Measurements from ENCODE around the gene SRRM2. TPM values are rescaled to one million over a fixed set of nuclear protein-coding genes. Genes with fewer than 3 reads are reported as not detected.

Gene SRRM2
- total and polyA plus RNA-seq, 9 of the 15 experiments (the other 6 are each of a cell fraction or from before 2014, with no cell fraction given): 26.7 to 563 (median 81.1) TPM

DNA sequence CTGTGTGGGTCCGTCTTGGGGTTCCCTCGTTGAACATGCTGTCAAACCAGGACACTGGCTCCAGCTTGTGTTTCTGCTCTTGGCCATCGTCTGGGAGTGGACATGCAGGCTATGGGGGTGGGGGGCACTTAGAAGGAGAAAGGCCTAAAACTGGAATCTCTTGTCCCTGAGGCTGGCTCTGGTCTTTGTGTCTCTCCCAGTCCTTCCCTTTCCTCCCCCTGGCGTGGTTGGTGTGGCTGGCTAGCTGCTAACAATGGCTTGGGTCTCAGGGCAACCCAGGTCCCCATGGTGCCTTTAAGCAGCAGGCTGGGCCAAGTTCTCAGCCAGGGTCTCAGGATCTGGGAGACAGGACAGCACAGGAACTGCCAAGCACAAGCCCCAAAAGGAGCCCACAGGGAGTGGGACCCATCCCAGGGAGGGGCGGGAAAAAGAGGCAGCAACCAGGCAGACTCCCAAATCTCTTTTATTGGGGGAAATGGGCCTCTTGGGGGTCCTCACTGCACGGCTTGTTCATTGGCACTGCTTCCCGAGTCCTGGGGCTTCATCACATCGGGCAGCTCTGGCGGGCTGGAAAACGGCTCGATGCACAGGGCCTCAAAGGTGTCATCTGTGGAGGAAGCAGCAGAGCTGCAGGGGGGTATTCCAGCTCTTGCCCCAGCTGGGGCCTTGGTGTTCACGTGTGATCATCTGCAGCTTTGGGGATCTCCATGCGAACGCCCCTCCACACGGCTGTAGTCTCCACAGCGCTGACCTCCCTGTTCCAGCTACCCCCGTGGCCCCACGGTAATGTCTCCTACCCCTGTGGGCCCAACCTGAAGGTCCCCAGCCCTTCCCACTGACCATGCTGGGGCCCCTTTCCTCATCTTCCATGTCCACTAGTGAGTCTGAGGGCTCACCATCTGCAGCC, 19.3 kb downstream of the SRRM2 start (continued):
- TF ChIP-seq, protein P1, sequence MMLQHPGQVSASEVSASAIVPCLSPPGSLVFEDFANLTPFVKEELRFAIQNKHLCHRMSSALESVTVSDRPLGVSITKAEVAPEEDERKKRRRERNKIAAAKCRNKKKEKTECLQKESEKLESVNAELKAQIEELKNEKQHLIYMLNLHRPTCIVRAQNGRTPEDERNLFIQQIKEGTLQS (IDR thresholded peaks at IDR 0.05): no peak
- TF ChIP-seq, protein P1 (CRISPR knock-in tag; conservative IDR thresholded peaks at IDR 0.05): no peak
- TF ChIP-seq ZC3H8 (IDR thresholded peaks at IDR 0.05) (no peak), NFXL1 (CRISPR knock-in tag; IDR thresholded peaks at IDR 0.05) (no peak)

DNA sequence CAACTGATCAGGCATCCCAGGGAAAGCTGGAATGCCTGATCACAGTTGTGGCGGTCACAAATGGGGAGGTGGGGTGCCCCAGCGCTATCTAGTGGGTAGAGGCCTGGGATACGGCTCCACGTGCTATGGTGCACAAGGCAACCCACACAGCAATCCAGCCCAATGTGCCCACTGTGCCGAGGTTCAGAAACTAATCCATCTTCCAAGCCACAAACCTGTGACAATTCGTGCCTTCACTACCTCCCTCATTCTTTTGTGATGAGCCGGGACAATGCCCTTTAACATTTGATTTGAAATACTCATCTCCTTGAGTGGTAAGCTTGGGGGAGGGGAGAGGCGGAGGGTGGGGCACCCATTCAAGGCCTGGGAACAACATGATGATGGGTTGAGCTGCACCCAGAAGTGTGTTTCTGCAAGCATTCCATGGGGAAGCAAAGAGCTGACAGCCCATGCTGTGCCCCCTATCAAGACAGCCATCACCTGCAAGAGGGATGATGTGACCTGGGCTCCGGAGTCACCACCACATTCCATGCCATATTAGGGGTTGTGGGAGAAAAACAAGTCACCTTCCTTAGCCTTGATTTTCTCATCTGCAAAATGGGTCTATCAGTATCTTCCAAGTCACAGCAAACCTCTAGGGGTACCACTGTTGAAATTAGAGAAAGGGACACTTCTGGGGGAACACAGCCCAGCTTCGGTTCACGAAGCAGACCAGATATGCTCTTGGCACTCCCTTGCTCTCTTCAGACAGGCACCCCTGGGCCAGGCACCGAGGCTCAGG, 20.9 kb downstream of the SRRM2 start:
- Histone ChIP-seq H4K20me1 (replicated peaks; ENCODE audit: control insufficient read depth, insufficient read depth, low read length) (peaks cover 22% of the 10 kb centered on the region; the same call in 1 of the 2 replicates), H3K79me2 (ENCODE audit: control insufficient read depth, insufficient read depth, low read length) (peaks cover 43% of the 10 kb centered on the region), H3K36me3 (ENCODE audit: control insufficient read depth, insufficient read depth, low read length) (peaks cover 82% of the 10 kb centered on the region), H3K9me3 (replicated peaks; ENCODE audit: control insufficient read depth, insufficient read depth, low read depth, low read length) (no peaks in the 10 kb centered on the region), H3K9me1 (ENCODE audit: control insufficient read depth, insufficient read depth, low read length) (no peaks in the 10 kb centered on the region), H3K4me1 (replicated peaks in 1 of 2; ENCODE audit: control insufficient read depth in 2 of 2, insufficient read depth in 2 of 2, low read length in 2 of 2) (peaks cover 20 to 61% of the 10 kb centered on the region in 2 experiments; a peak in 4 of 5 replicates), H3K27ac (ENCODE audit: extremely low read depth, low read depth, low read length) (peak overlapping the region; percentile 54; the same call in 2 of the 3 replicates), H3K27me3 (ENCODE audit: control insufficient read depth in 2 of 2, insufficient read depth in 2 of 2, low read length in 2 of 2) (no peaks in the 10 kb centered on the region), H3K9ac (ENCODE audit: insufficient read depth in 1 of 2, low read depth in 2 of 2, low read length in 2 of 2) (no peak overlapping the region; a peak in 1 of 4 replicates), H3K4me2 (ENCODE audit: insufficient read depth, low read length) (no peak overlapping the region), H3K4me3 (no peak overlapping the region), H2AFZ (ENCODE audit: low read depth, low read length) (no peak overlapping the region)
- ChIA-PET CTCF (ENCODE audit: low intra/inter-chr PET ratio) (no interaction called here), POLR2A (interaction anchor here (0.6 to 2.3 kb wide), 4 partner anchors 8 to 500 kb away, joined by 3 to 8 read pairs (median 6); partner anchors contain the start of gene SRRM2)
- DNase-seq (ENCODE audit: extremely low read depth in 1 of 4, low spot score in 3 of 4) (no peak), ATAC-seq (no peak), FAIRE-seq (no peak)
- no peak for TF ChIP-seq BACH1 (tag; IDR thresholded peaks at IDR 0.05)
- peak in 1 of 2 experiments; percentile 38; a peak in 1 of 4 replicates for TF ChIP-seq RCOR1 (IDR thresholded peaks at IDR 0.05; ENCODE audit: borderline replicate concordance in 1 of 2, low read depth in 2 of 2, low read length in 2 of 2)
- peak; percentile 90 for TF ChIP-seq BCOR (IDR thresholded peaks at IDR 0.05)
- TF ChIP-seq ADNP (tag; IDR thresholded peaks at IDR 0.05): peak; percentile 92
- TF ChIP-seq POLR2AphosphoS5 (IDR thresholded peaks at IDR 0.05; ENCODE audit: control insufficient read depth, insufficient read depth, low read depth, low read length): 0 out of 2 replicates have a peak, but pooled peaks have one; percentile 2
- TF ChIP-seq KDM1A (IDR thresholded peaks at IDR 0.05): peak; percentile 59 to 81; a peak in 3 of 4 replicates
- TF ChIP-seq HDAC8 (tag; IDR thresholded peaks at IDR 0.05): no peak
- TF ChIP-seq HDAC2 (IDR thresholded peaks at IDR 0.05): peak; percentile 73; the same call in 1 of the 2 replicates
- peak; percentile 90 for TF ChIP-seq RBM25 (IDR thresholded peaks at IDR 0.05; ENCODE audit: low read depth, low read length, severe bottlenecking)
- 0 out of 2 replicates have a peak, but pooled peaks have one; percentile 57 for TF ChIP-seq SMARCA5 (IDR thresholded peaks at IDR 0.05)
- 0 out of 2 replicates have a peak, but pooled peaks have one; percentile 61 for TF ChIP-seq CBX1 (IDR thresholded peaks at IDR 0.05; ENCODE audit: low read depth)
- TF ChIP-seq, protein P2, sequence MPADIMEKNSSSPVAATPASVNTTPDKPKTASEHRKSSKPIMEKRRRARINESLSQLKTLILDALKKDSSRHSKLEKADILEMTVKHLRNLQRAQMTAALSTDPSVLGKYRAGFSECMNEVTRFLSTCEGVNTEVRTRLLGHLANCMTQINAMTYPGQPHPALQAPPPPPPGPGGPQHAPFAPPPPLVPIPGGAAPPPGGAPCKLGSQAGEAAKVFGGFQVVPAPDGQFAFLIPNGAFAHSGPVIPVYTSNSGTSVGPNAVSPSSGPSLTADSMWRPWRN (IDR thresholded peaks at IDR 0.05; ENCODE audit: low read depth): no peak
- TF ChIP-seq POLR2G (IDR thresholded peaks at IDR 0.05; ENCODE audit: low read depth, low read length): no peak
- peak; percentile 88 for TF ChIP-seq ESRRA (IDR thresholded peaks at IDR 0.05; ENCODE audit: borderline replicate concordance, low read depth)
- TF ChIP-seq GTF2E2 (tag; IDR thresholded peaks at IDR 0.05): no peak
- BruUV-seq (replicated peaks): no TSS peak
- intact Hi-C loops (cut with micrococcal nuclease) (no loop called here), in situ Hi-C loops (cut with MboI) (no loop called here)
- WGBS (ENCODE audit: insufficient coverage, low coverage, missing lambda C conversion rate): 79% methylated on average over 12 of the region's 12 CpGs
